Measurements from ENCODE around the gene CYB5RL.

Gene CYB5RL

GRCh38 chr1:54158071-54158470 lies 41.8 kb downstream of the CYB5RL start:
- Histone ChIP-seq H3K27me3 (replicated peaks; ENCODE audit: control insufficient read depth, insufficient read depth, low read length) (no peaks in the 10 kb centered on the region), H3K36me3 (ENCODE audit: control insufficient read depth, insufficient read depth, low read length) (no peaks in the 10 kb centered on the region), H3K4me3 (replicated peaks; ENCODE audit: low read depth, low read length) (no peak overlapping the region)
- DNase-seq (ENCODE audit: extremely low read depth, insufficient read length) = no peak
- TF ChIP-seq CTCF (IDR thresholded peaks at IDR 0.05; ENCODE audit: insufficient read depth, low read length, poor library complexity, severe bottlenecking) = no peak

DNA sequence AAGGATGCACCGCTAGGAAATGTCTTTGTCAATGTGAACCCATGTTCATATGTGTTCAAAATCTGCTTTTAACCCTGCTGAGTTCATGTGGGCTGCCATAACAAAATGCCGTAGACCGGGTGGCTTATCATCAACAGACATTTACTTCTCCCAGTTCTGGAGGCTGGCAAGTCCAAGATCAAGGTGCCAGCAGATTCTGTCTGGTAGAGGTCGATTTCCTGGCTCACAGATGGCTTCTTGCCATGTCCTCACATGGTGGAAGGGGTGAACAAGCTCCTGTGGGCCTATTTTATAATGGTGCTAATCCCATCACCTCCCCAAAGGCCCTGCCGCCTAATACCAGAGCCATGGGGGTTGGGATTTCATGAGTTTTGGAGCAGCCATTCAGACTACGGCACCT lies 42.4 kb downstream of the CYB5RL start:
- Histone ChIP-seq H3K4me3 (replicated peaks; ENCODE audit: low read depth, low read length) (no peak overlapping the region), H3K36me3 (ENCODE audit: control insufficient read depth, insufficient read depth, low read length) (no peaks in the 10 kb centered on the region), H3K27me3 (replicated peaks; ENCODE audit: control insufficient read depth, insufficient read depth, low read length) (no peaks in the 10 kb centered on the region)
- DNase-seq (ENCODE audit: extremely low read depth, insufficient read length) = no peak
- no peak for TF ChIP-seq CTCF (IDR thresholded peaks at IDR 0.05; ENCODE audit: insufficient read depth, low read length, poor library complexity, severe bottlenecking)

GRCh38 chr1:54156986-54157385 lies 42.8 kb downstream of the CYB5RL start:
- no peak for TF ChIP-seq CTCF (IDR thresholded peaks at IDR 0.05; ENCODE audit: insufficient read depth, low read length, poor library complexity, severe bottlenecking)
- no peak overlapping the region for H3K4me3 ChIP-seq (replicated peaks; ENCODE audit: low read depth, low read length)
- no peaks in the 10 kb centered on the region for H3K27me3 ChIP-seq (replicated peaks; ENCODE audit: control insufficient read depth, insufficient read depth, low read length)
- no peaks in the 10 kb centered on the region for H3K36me3 ChIP-seq (ENCODE audit: control insufficient read depth, insufficient read depth, low read length)
- DNase-seq (ENCODE audit: extremely low read depth, insufficient read length) = no peak

DNA sequence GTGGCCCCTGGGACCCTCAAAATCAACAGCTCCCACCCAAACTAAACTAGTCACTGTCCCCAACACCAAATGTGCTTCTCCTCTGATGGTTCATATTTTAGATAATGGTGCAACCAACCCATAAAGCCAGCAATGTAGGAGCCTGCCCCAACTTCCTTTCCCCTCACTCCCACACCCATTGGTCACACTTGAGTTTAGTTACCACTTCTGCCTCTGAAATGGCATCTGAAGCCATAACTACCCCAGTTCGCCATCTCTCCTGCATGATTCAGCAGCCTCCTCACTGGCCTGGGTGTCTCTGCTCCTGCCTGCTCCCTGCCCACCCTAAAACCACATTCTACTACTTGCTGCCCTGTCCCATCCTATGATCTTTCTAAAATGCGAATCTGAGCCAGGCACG lies 43.6 kb downstream of the CYB5RL start:
- TF ChIP-seq CTCF (IDR thresholded peaks at IDR 0.05; ENCODE audit: insufficient read depth, low read length, poor library complexity, severe bottlenecking) = no peak

DNA sequence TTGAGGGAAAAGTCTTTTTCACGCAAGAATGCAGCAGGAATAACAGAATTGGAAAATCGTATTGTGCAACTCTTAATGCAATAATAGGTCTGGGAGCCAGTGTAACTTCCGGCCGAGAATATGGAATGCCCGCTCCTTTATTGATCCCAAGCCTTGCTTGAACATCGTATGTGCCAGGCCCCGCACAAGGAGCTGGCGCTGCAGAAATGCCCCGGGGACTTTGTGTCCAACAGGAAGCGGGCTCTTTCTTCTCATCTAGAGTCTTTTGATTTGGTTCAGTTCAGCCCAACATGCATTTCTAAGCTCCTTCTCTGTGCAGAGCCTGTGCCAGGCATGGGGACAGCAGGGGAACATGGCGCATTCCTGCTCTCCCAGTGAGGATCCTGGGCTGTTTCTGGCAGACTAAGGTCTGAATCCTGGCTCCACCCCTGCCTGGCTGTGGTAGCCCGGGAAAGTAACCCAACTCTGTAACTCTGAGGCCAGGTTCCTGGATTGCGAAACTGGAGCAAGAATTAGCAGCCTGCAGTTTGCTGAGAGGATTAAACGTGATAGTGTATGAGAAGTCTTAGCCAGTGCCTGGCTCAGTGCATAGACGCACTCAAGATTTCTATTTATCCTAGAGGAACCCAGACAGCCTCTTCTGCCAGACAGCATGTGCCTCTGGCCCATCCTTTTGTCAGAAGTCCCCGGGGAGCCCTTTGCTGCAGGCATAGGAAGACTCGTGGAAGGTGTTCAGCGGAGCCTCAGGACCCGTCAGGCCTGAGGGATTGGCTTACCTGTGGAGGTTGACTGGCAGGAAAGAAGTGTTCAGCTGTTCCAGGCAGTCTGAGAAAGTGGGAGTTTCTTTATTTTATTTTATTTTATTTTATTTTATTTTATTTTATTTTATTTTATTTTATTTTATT lies 46.0 kb downstream of the CYB5RL start:
- no peak overlapping the region for H3K4me3 ChIP-seq (replicated peaks; ENCODE audit: low read depth, low read length)
- H3K27me3 ChIP-seq (replicated peaks; ENCODE audit: control insufficient read depth, insufficient read depth, low read length) = no peaks in the 10 kb centered on the region
- no peak for TF ChIP-seq CTCF (IDR thresholded peaks at IDR 0.05; ENCODE audit: insufficient read depth, low read length, poor library complexity, severe bottlenecking)
- H3K36me3 ChIP-seq (ENCODE audit: control insufficient read depth, insufficient read depth, low read length) = no peaks in the 10 kb centered on the region
- DNase-seq (ENCODE audit: extremely low read depth, insufficient read length) = no peak

More for the DNA sequence above, 43.6 kb downstream of the CYB5RL start:
- Histone ChIP-seq H3K4me3 (replicated peaks; ENCODE audit: low read depth, low read length) (no peak overlapping the region), H3K36me3 (ENCODE audit: control insufficient read depth, insufficient read depth, low read length) (no peaks in the 10 kb centered on the region), H3K27me3 (replicated peaks; ENCODE audit: control insufficient read depth, insufficient read depth, low read length) (no peaks in the 10 kb centered on the region)
- no peak for DNase-seq (ENCODE audit: extremely low read depth, insufficient read length)
